Measurements from ENCODE around the gene GPR37L1. TPM values are rescaled to one million over a fixed set of nuclear protein-coding genes. Genes with fewer than 3 reads are reported as not detected.

Gene GPR37L1
- total and polyA plus RNA-seq, 10 donors = 0.16 TPM; not detected in 9

DNA sequence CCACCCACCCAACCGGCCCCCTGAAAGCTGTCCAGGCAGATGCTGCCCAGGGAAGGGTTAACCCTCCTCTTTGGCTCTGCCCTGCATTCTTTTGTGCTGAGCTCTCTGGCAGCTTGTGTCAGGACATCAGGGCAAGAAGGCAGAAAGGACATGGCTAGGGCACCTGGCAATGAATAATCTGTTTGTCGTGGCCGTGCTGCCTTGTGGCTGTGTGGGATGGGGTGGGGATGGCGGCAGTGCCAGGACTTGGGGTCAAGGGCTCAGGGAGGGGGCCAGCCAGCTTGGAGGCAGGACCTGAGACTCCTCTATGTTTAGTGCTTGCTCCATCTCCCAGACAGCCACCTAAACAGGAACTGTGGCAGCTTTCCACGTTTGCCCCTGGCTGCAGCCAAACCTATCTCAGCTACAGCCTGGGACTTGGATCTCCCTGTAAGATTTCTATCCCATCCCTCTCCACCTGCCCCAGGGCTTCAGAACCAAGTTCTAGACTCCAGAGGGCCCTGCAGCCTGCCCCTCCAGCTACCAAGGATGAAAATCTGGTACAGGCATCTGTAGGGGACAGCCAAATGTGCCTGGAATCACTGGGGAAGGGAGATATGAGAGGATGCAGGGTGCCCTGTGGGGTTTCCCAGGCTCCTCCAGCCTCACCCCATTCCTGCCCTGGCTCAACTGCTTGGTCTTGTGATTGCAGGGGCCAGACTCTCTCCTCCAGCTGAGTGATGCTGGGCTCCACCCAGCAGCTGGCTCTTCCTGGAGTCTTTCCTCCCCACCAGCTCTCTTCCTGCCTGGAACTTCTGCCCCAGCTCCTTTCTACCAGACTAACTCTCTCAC lies 9.6 kb upstream of the GPR37L1 start:
- 44 to 58% (median 52%) methylated on average over 5 of the region's 5 CpGs for WGBS, 5 donors
- intact Hi-C loops (cut with DNase I; ENCODE audit: low total_unique reads) = no loop called here
- H3K4me1 ChIP-seq = no peaks in the 10 kb centered on the region
- no peaks in the 10 kb centered on the region for H3K36me3 ChIP-seq
- no peak overlapping the region for H3K4me3 ChIP-seq
- peaks cover 0 to 3% (median 0%) of the 10 kb centered on the region in 7 donors for H3K27me3 ChIP-seq (replicated peaks in 1 of 7)
- no peak for TF ChIP-seq POLR2A (IDR thresholded peaks at IDR 0.05)
- TF ChIP-seq, protein P1, sequence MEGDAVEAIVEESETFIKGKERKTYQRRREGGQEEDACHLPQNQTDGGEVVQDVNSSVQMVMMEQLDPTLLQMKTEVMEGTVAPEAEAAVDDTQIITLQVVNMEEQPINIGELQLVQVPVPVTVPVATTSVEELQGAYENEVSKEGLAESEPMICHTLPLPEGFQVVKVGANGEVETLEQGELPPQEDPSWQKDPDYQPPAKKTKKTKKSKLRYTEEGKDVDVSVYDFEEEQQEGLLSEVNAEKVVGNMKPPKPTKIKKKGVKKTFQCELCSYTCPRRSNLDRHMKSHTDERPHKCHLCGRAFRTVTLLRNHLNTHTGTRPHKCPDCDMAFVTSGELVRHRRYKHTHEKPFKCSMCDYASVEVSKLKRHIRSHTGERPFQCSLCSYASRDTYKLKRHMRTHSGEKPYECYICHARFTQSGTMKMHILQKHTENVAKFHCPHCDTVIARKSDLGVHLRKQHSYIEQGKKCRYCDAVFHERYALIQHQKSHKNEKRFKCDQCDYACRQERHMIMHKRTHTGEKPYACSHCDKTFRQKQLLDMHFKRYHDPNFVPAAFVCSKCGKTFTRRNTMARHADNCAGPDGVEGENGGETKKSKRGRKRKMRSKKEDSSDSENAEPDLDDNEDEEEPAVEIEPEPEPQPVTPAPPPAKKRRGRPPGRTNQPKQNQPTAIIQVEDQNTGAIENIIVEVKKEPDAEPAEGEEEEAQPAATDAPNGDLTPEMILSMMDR (IDR thresholded peaks at IDR 0.05 in 8 of 11, conservative IDR thresholded peaks at IDR 0.05 in 3 of 11) = no peak
- no peak for DNase-seq
- H3K27ac ChIP-seq = no peak overlapping the region
- no peaks in the 10 kb centered on the region for H3K9me3 ChIP-seq

DNA sequence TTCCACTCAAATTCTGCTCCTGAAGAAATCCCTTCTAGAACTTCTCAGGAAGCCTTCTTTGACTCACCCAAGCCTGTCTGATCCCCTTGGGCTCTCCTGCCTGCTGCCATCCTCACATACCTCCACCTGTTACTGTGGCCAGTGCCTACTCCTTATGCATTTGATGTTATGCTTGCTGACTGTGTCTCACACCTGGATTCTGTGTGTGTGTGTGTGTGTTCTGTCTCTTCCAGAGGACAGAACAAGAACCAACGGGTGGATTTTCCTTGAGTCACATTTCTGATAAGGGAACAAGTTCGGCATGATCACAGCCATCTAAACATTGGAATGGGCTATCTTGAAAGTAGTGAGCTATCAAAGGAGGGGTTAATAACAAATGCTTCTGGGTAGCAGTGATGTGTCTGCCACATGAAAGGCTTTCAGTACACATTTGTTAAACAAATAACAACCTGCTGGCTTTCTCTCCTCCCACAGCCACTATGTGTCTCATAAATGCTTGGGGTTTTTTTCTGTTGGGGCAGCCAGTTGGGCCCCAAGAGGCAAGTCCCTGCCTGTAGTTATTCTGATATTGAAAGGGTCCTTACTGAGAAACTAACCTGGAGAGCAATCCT lies 8.9 kb upstream of the GPR37L1 start:
- 71 to 85% (median 83%) methylated on average over 2 of the region's 2 CpGs for WGBS, 5 donors
- no peak overlapping the region for H3K27ac ChIP-seq

DNA sequence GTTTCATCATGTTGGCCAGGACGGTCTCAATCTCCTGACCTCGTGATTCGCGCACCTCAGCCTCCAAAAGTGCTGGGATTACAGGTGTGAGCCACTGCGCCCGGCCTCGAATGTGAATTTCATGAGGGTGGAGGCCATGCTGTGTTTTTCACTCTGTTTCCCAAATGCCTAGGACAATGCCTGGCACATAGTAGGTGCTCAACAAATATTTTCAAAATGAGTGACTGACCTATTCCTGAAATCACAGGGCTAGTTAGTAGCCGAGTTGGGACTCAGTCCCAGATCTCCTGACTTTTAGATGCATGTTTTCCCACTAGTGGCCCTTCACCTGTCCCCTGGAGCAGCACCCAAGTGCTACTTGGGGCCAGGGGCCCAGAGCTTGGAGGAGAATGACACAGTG lies 6.4 kb upstream of the GPR37L1 start:
- H3K27ac ChIP-seq = no peak overlapping the region
- DNase-seq = no peak
- H3K4me3 ChIP-seq = no peak overlapping the region
- no peaks in the 10 kb centered on the region for H3K9me3 ChIP-seq
- H3K36me3 ChIP-seq = no peaks in the 10 kb centered on the region
- 86 to 95% (median 94%) methylated on average over 5 to 8 of the region's 8 CpGs for WGBS, 5 donors
- no peaks in the 10 kb centered on the region for H3K4me1 ChIP-seq
- intact Hi-C loops (cut with DNase I; ENCODE audit: low total_unique reads) = loop anchor here (5.0 kb wide), 1 partner anchor 109 kb away; no protein-coding TSS in a partner anchor
- peaks cover 0 to 10% (median 0%) of the 10 kb centered on the region in 7 donors for H3K27me3 ChIP-seq (replicated peaks in 1 of 7)
- no peak for TF ChIP-seq POLR2AphosphoS5 (IDR thresholded peaks at IDR 0.05)
- TF ChIP-seq, protein P1 (IDR thresholded peaks at IDR 0.05 in 8 of 11, conservative IDR thresholded peaks at IDR 0.05 in 3 of 11) = no peak
- TF ChIP-seq POLR2A (IDR thresholded peaks at IDR 0.05) = no peak

More for the DNA sequence above, 8.9 kb upstream of the GPR37L1 start:
- Histone ChIP-seq H3K9me3 (no peaks in the 10 kb centered on the region), H3K4me3 (no peak overlapping the region), H3K4me1 (no peaks in the 10 kb centered on the region), H3K27me3 (replicated peaks in 1 of 7) (peaks cover 0 to 4% (median 0%) of the 10 kb centered on the region in 7 donors), H3K36me3 (no peaks in the 10 kb centered on the region)
- DNase-seq = no peak
- intact Hi-C loops (cut with DNase I; ENCODE audit: low total_unique reads) = no loop called here
- TF ChIP-seq POLR2A (IDR thresholded peaks at IDR 0.05) (no peak), POLR2AphosphoS5 (IDR thresholded peaks at IDR 0.05) (no peak)
- TF ChIP-seq, protein P1 (IDR thresholded peaks at IDR 0.05 in 8 of 11, conservative IDR thresholded peaks at IDR 0.05 in 3 of 11) = no peak

DNA sequence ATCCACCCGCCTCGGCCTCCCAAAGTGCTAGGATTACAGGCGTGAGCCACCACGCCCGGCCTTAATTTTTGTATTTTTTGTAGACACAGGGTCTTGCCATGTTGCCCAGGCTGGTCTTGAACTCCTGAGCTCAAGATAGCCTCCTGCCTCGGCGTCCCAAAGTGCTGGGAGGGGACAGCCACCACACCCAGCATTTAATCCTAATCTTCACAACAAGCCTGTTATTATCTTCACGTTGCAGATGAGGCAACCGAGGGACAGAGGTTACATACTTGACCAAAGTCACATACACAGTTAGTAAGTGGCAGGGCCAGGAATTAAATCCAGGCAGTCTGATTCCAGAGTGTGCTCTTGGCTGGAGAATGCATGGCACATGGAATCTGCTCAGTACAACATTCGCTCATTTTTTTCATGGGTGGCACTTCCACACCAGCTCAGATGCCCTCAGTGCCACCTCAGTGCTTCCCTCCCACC lies 4.8 kb upstream of the GPR37L1 start:
- Histone ChIP-seq H3K36me3 (no peaks in the 10 kb centered on the region), H3K4me1 (no peaks in the 10 kb centered on the region), H3K9me3 (no peaks in the 10 kb centered on the region), H3K27me3 (replicated peaks in 1 of 7) (peaks cover 0 to 20% (median 0%) of the 10 kb centered on the region in 7 donors), H3K27ac (no peak overlapping the region), H3K4me3 (no peak overlapping the region)
- intact Hi-C loops (cut with DNase I; ENCODE audit: low total_unique reads) = loop anchor here (5.0 kb wide), 1 partner anchor 111 kb away; no protein-coding TSS in a partner anchor
- 78 to 92% (median 81%) methylated on average over 10 of the region's 10 CpGs for WGBS, 5 donors
- TF ChIP-seq POLR2A (IDR thresholded peaks at IDR 0.05) = no peak
- TF ChIP-seq, protein P1 (IDR thresholded peaks at IDR 0.05 in 8 of 11, conservative IDR thresholded peaks at IDR 0.05 in 3 of 11) = no peak
- TF ChIP-seq POLR2AphosphoS5 (IDR thresholded peaks at IDR 0.05) = no peak
- DNase-seq = no peak
